Hematopoietic multipotent progenitor cell treated with erythropoietin and hydrocortisone succinate and interleukin-3 and kit ligand, for 6 days (in vitro differentiated cells): ENCODE measurements around the gene TMA7B.

Source experiments
- DNase-seq: peaks from one replicate; pipeline ENCODE4 v3.0.0-alpha.2; 2015

Gene TMA7B

GRCh38 chr22:40004836-40005235, 44.6 kb downstream of the TMA7B start:
- no peak for DNase-seq

DNA sequence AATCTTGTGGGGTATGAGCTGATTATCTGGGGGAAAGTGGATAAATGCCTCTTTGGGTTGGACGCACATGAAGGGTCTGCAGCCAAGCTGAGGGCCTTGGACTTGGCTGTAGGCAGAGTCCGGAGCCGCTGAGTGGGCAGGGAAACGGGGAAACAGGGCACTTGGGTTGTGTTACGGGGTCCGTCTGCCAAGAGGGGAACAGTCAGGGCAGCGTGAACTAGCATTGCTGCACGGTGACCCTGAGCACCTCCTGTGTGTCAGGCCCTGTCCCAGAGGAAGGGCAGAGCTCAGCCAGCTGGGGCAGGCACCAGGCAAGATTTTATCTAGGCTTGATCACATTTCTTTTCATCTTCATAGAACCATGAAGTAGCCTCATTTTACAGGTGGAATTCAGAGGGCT, 46.4 kb downstream of the TMA7B start:
- DNase-seq: no peak

GRCh38 chr22:40007853-40008710, 47.9 kb downstream of the TMA7B start:
- peak; percentile 79 for DNase-seq

GRCh38 chr22:40008726-40009291, 48.6 kb downstream of the TMA7B start:
- no peak for DNase-seq

DNA sequence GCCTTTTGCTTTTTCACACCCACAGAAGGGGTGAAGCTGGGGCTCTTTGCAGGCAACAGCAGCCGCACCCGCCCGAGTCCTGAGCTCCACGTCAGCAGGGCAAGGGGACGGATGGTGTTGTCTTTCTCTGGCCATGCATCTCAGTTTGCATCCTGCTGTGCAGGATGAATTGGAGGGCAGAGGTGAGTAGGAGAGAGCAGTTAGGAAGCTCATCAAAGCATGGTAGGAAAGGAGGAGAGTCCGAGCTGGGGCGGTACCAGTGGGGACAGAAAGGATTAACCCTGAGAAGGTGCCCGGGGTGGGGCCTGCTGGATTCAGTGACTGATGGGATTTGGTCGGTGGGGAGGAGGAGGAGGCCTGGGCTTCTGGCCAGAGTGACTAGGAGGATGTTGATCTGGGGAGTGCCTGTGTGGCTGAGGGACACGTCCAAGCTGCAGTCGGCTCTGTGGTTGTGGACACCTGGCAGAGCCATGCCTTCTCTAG, 49.1 kb downstream of the TMA7B start:
- peak; percentile 52 for DNase-seq

- DNase-seq: no peak
Observed at GRCh38 chr22:40009951-40010671, 49.9 kb downstream of the TMA7B start.

GRCh38 chr22:40010746-40011145, 50.5 kb downstream of the TMA7B start:
- no peak for DNase-seq
